ENCODE measurements around the gene SULT1C2. TPM values are rescaled to one million over a fixed set of nuclear protein-coding genes. Genes with fewer than 3 reads are reported as not detected.
"Not testable (repeated sequence)": the region's sequence is repeated elsewhere in the genome, so short reads cannot be mapped to it uniquely, and the experiment has no call there.

Gene SULT1C2
- total RNA-seq, 2 experiments from 2014 or later: not detected

GRCh38 chr2:108348816-108349570, 60.3 kb downstream of the SULT1C2 start:
- H3K9me3 Mint-ChIP-seq: no peaks in the 10 kb centered on the region
- no peak overlapping the region for H3K27ac Mint-ChIP-seq
- H3K36me3 Mint-ChIP-seq: no peaks in the 10 kb centered on the region
- DNase-seq: no peak
- ATAC-seq (ENCODE audit: low read depth): no peak
- H3K4me3 Mint-ChIP-seq: no peak overlapping the region
- POLR2A ChIA-PET: no interaction called here
- H3K27me3 Mint-ChIP-seq: peaks cover 5% of the 10 kb centered on the region
- no peaks in the 10 kb centered on the region for H3K4me1 Mint-ChIP-seq

GRCh38 chr2:108349571-108349928, 60.9 kb downstream of the SULT1C2 start:
- ATAC-seq (ENCODE audit: low read depth): no peak
- H3K36me3 Mint-ChIP-seq: no peaks in the 10 kb centered on the region
- no peak for DNase-seq
- peaks cover 5% of the 10 kb centered on the region for H3K27me3 Mint-ChIP-seq
- no peaks in the 10 kb centered on the region for H3K4me1 Mint-ChIP-seq
- H3K4me3 Mint-ChIP-seq: no peak overlapping the region
- H3K9me3 Mint-ChIP-seq: no peaks in the 10 kb centered on the region
- H3K27ac Mint-ChIP-seq: no peak overlapping the region
- POLR2A ChIA-PET: no interaction called here

- peaks cover 8% of the 10 kb centered on the region for H3K27me3 Mint-ChIP-seq
- H3K27ac Mint-ChIP-seq: no peak overlapping the region
- H3K9me3 Mint-ChIP-seq: no peaks in the 10 kb centered on the region
- no peaks in the 10 kb centered on the region for H3K36me3 Mint-ChIP-seq
- no peaks in the 10 kb centered on the region for H3K4me1 Mint-ChIP-seq
- POLR2A ChIA-PET: no interaction called here
- no peak overlapping the region for H3K4me3 Mint-ChIP-seq
- no peak for DNase-seq
- ATAC-seq (ENCODE audit: low read depth): no peak
Measured at GRCh38 chr2:108351889-108352288, 63.2 kb downstream of the SULT1C2 start.

GRCh38 chr2:108354136-108354535, 65.4 kb downstream of the SULT1C2 start:
- POLR2A ChIA-PET: no interaction called here
- Mint-ChIP-seq H3K4me3 (no peak overlapping the region), H3K36me3 (no peaks in the 10 kb centered on the region), H3K27ac (no peak overlapping the region), H3K4me1 (peaks cover under 1% of the 10 kb centered on the region), H3K9me3 (no peaks in the 10 kb centered on the region), H3K27me3 (peaks cover 14% of the 10 kb centered on the region)
- DNase-seq (no peak), ATAC-seq (ENCODE audit: low read depth) (no peak)

- POLR2A ChIA-PET: no interaction called here
- no peak overlapping the region for H3K27ac Mint-ChIP-seq
- peaks cover 22% of the 10 kb centered on the region for H3K27me3 Mint-ChIP-seq
- H3K36me3 Mint-ChIP-seq: peaks cover 2% of the 10 kb centered on the region
- peaks cover 4% of the 10 kb centered on the region for H3K4me1 Mint-ChIP-seq
- no peaks in the 10 kb centered on the region for H3K9me3 Mint-ChIP-seq
- ATAC-seq (ENCODE audit: low read depth): no peak
- no peak for DNase-seq
- no peak overlapping the region for H3K4me3 Mint-ChIP-seq
Measured at GRCh38 chr2:108355906-108356734, 67.4 kb downstream of the SULT1C2 start.

GRCh38 chr2:108359336-108359735, 70.6 kb downstream of the SULT1C2 start:
- POLR2A ChIA-PET; DNase-seq; H3K4me1 Mint-ChIP-seq; ATAC-seq (ENCODE audit: low read depth); H3K4me3 Mint-ChIP-seq; H3K9me3 Mint-ChIP-seq; H3K36me3 Mint-ChIP-seq; H3K27ac Mint-ChIP-seq: not testable (repeated sequence)
- H3K27me3 Mint-ChIP-seq: peaks cover 23% of the 10 kb centered on the region

Other genes starting within 250 kb of the SULT1C2 start
- not detected for gene SULT1C3, start 48.9 kb upstream of the SULT1C2 start, total RNA-seq
- gene SULT1C4, start 89.1 kb downstream of the SULT1C2 start, total RNA-seq: not detected
- gene GCC2, start 160.3 kb downstream of the SULT1C2 start, total RNA-seq: 10 to 100 TPM; 85.7 to 92.2 TPM
- gene LIMS1, start 245.6 kb downstream of the SULT1C2 start, total RNA-seq: 10 to 100 TPM; 46.2 to 52.1 TPM